Spleen (tissue), 11 donors: ENCODE data around the gene GRAMD2A. TPM values are rescaled to one million over a fixed set of nuclear protein-coding genes. Genes with fewer than 3 reads are reported as not detected.

Experiments
- DNase-seq: peaks from one replicate; pipeline ENCODE4 v3.0.0-alpha.2; 2020
- H3K27ac ChIP-seq, 8 donors: fragments of 200-600 bp; sonication (generic) in 7 of 8; 1 replicate in 4 of 8; 2 replicates in 4 of 8; pipeline versions ENCODE4 v1.5.0 to v1.8.0; 2016 to 2021; ENCODE audit warnings: inconsistent platforms in 4 of 8, mild to moderate bottlenecking in 4 of 8, moderate library complexity in 1 of 8
- H3K27me3 ChIP-seq, 7 donors: fragments of 200-600 bp; sonication (generic) in 6 of 7; replicated peaks in 1 of 7; 1 replicate in 4 of 7; 2 replicates in 3 of 7; pipeline versions ENCODE4 v1.5.0 to v1.8.0; 2016 to 2021; ENCODE audit warnings: inconsistent platforms in 3 of 7, mild to moderate bottlenecking in 1 of 7
- H3K36me3 ChIP-seq, 6 donors: fragments of 200-600 bp; sonication (generic) in 5 of 6; 1 replicate in 4 of 6; 2 replicates in 2 of 6; pipeline versions ENCODE4 v1.5.0 to v1.8.0; 2016 to 2021; ENCODE audit warnings: inconsistent platforms in 2 of 6
- H3K4me1 ChIP-seq, 6 donors: fragments of 200-600 bp; sonication (generic) in 5 of 6; 1 replicate in 3 of 6; 2 replicates in 3 of 6; pipeline versions ENCODE4 v1.5.0 to v1.8.0; 2016 to 2021; ENCODE audit warnings: inconsistent platforms in 3 of 6
- H3K4me3 ChIP-seq, 8 donors: fragments of 200-600 bp; sonication (generic) in 7 of 8; 1 replicate in 4 of 8; 2 replicates in 4 of 8; pipeline versions ENCODE4 v1.5.0 to v1.8.0; 2016 to 2021; ENCODE audit warnings: inconsistent platforms in 4 of 8, mild to moderate bottlenecking in 4 of 8, moderate library complexity in 2 of 8
- H3K9me3 ChIP-seq, 8 donors: fragments of 200-600 bp; sonication (generic) in 7 of 8; 1 replicate in 4 of 8; 2 replicates in 4 of 8; pipeline versions ENCODE4 v1.5.0 to v1.8.0; 2016 to 2021; ENCODE audit warnings: inconsistent platforms in 4 of 8
- POLR2A ChIP-seq, 3 donors: fragments of 450-650 bp; IDR thresholded peaks; one replicate each; pipeline ENCODE4 v1.5.1; 2017; ENCODE audit warnings: antibody characterized with exemption in 3 of 3, mild to moderate bottlenecking in 1 of 3
- POLR2AphosphoS5 ChIP-seq, 3 donors: sonication (generic); formaldehyde crosslinking; IDR thresholded peaks; one replicate each; pipeline ENCODE4 v1.5.1; 2017; ENCODE audit warnings: antibody characterized with exemption in 3 of 3
- WGBS, 5 donors: extraction: QIAGEN DNeasy Blood & Tissue Kit in 3 of 5; methylation state at CpG; one replicate each; pipeline versions ENCODE4 v1.1.5 to v1.1.7; 2013 to 2018; 5-methylcytosine and 5-hydroxymethylcytosine counted together
- intact Hi-C: fragments of 100-400 bp; cut with DNase I; formaldehyde crosslinking; loops from one replicate; pipeline ENCODE4 v1.15.0; 2023; ENCODE audit warnings: low total_unique reads
- polyA plus RNA-seq, 3 donors: library from polyadenylated mRNA; stranded (reverse); fragments of 200-250 nt; gene quantifications; one replicate each; pipeline ENCODE4 v1.2.1, GENCODE V29; 2013
- total RNA-seq, 7 donors: library from RNA; depleted of rRNA in 3 of 7; stranded (reverse); fragments of >200 nt in 3 of 7; fragmentation: NEBNext Ultra II Directional in 4 of 7; extraction: Animal tissue kit (Norgen Biotek cat#: 25700) in 4 of 7; gene quantifications; one replicate each; pipeline versions ENCODE4 v1.1.0 to v1.2.1, GENCODE V29; 2016 to 2021
- TF ChIP-seq, protein P1 (sequence below), 11 experiments: fragments of 200-600 bp in 7 of 11; fragments of 450-650 bp in 4 of 11; sonication (generic) in 4 of 11; IDR thresholded peaks in 8 of 11; conservative IDR thresholded peaks in 3 of 11; 1 replicate in 7 of 11; 2 replicates in 4 of 11; pipeline versions ENCODE4 v1.4.0 to v1.8.0; 2016 to 2021; ENCODE audit warnings: antibody characterized with exemption in 11 of 11, inconsistent platforms in 4 of 11, mild to moderate bottlenecking in 1 of 11
- donor health status: healthy with polysubstance abuse.
- donor health status: DM: no; HTN: no; CAD: no; lungs with moderate emphysema.
- donor health status: DM: no; HTN: no; CAD: no.
- donor health status: Bipolar disorder and iron deficiency.
- donor health status: healthy.
- donor health status: DM: no; HTN: no; CAD: no.
- donor health status: DM: yes; HTN: yes; CAD: no.

Gene GRAMD2A
- total and polyA plus RNA-seq, 10 donors = 0.03 to 0.34 (median 0.09) TPM; not detected in 6

DNA sequence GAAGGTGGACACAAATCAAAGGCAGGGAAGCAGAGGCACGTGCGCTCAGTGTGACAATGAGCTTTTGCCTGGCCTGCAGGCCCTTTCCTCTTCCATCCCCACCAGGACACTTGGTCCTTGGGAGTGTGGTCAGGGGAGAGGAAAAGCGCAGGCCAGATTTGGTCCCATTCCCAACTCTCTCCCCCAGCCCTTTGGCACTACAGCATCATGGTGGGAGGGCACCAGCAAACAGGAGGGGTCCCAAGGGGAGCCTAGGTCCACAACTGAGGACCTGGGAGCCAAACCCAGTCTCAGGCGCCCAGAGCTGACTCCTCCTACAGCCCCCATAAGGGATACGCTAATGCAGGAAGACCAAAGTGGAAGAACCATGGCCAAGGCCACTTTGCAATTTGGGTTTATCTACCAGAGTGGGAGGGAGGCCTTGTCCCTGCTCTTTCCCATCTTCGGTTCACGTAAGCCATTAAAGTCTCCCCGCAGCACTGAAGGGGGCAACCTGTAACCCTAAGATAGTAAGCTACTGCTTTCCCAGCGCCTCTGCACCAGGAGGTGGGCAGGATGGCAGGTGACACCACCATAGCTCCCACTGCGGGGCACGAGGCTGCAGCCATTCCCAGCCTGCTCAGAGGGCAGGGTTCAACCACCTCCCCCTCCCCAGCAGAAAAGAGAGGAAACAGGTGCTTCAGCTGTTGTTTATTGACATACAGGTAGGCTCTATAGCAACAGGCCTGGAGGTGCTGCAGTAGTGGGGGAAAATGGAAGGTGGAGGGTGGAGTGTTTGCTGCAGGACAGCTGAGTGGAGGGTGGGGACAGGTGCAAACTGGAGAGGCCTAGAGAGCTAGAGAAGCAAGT is 993 bp upstream of the GRAMD2A start:
- H3K4me1 ChIP-seq = peaks cover 0 to 72% (median 27%) of the 10 kb centered on the region in 6 donors
- WGBS, 5 donors = 72 to 90% (median 77%) methylated on average over 9 to 11 of the region's 11 CpGs
- DNase-seq = no peak
- H3K9me3 ChIP-seq = no peaks in the 10 kb centered on the region
- H3K4me3 ChIP-seq = no peak overlapping the region
- TF ChIP-seq, protein P1, sequence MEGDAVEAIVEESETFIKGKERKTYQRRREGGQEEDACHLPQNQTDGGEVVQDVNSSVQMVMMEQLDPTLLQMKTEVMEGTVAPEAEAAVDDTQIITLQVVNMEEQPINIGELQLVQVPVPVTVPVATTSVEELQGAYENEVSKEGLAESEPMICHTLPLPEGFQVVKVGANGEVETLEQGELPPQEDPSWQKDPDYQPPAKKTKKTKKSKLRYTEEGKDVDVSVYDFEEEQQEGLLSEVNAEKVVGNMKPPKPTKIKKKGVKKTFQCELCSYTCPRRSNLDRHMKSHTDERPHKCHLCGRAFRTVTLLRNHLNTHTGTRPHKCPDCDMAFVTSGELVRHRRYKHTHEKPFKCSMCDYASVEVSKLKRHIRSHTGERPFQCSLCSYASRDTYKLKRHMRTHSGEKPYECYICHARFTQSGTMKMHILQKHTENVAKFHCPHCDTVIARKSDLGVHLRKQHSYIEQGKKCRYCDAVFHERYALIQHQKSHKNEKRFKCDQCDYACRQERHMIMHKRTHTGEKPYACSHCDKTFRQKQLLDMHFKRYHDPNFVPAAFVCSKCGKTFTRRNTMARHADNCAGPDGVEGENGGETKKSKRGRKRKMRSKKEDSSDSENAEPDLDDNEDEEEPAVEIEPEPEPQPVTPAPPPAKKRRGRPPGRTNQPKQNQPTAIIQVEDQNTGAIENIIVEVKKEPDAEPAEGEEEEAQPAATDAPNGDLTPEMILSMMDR (IDR thresholded peaks at IDR 0.05 in 8 of 11, conservative IDR thresholded peaks at IDR 0.05 in 3 of 11) = no peak
- TF ChIP-seq POLR2AphosphoS5 (IDR thresholded peaks at IDR 0.05) (peak in 1 of 3 donors; percentile 50), POLR2A (IDR thresholded peaks at IDR 0.05) (no peak)
- intact Hi-C loops = no loop called here
- peaks cover 0 to 40% (median 16%) of the 10 kb centered on the region in 7 donors for H3K27me3 ChIP-seq
- peaks cover 14 to 58% (median 52%) of the 10 kb centered on the region in 6 donors for H3K36me3 ChIP-seq
- no peak overlapping the region for H3K27ac ChIP-seq

DNA sequence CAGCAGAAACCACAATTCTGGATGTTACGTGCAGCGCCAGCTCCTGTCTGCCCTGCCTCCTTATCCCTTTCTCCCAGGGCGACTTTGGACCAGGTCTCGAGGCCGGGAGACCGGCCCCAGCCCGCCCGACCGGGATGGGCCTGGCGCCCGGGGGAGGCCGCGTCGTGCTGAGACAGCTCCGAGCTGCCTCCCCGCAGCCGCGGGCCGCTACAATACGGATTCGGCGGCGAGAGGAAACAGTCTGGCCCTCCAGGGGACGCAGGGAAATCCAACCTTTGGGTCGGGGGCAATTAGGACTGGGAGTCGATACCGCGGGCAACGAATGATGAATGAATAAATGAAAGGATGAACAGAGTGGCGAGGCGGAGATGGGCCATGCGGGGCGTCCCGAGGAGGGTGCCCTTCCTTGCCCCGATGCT is 537 bp downstream of the GRAMD2A start:
- peak overlapping the region; percentile 7 to 68 (median 34) for H3K4me3 ChIP-seq
- no peaks in the 10 kb centered on the region for H3K9me3 ChIP-seq
- 7 to 24% (median 20%) methylated on average over 29 to 35 of the region's 35 CpGs for WGBS, 5 donors
- peaks cover 8 to 42% (median 37%) of the 10 kb centered on the region in 6 donors for H3K36me3 ChIP-seq
- intact Hi-C loops = no loop called here
- H3K4me1 ChIP-seq = peaks cover 0 to 64% (median 27%) of the 10 kb centered on the region in 6 donors
- no peak for DNase-seq
- H3K27me3 ChIP-seq = peaks cover 0 to 51% (median 16%) of the 10 kb centered on the region in 7 donors
- H3K27ac ChIP-seq = no peak overlapping the region
- no peak for TF ChIP-seq POLR2AphosphoS5 (IDR thresholded peaks at IDR 0.05)
- TF ChIP-seq, protein P1 (IDR thresholded peaks at IDR 0.05 in 8 of 11, conservative IDR thresholded peaks at IDR 0.05 in 3 of 11) = no peak
- TF ChIP-seq POLR2A (IDR thresholded peaks at IDR 0.05) = no peak

DNA sequence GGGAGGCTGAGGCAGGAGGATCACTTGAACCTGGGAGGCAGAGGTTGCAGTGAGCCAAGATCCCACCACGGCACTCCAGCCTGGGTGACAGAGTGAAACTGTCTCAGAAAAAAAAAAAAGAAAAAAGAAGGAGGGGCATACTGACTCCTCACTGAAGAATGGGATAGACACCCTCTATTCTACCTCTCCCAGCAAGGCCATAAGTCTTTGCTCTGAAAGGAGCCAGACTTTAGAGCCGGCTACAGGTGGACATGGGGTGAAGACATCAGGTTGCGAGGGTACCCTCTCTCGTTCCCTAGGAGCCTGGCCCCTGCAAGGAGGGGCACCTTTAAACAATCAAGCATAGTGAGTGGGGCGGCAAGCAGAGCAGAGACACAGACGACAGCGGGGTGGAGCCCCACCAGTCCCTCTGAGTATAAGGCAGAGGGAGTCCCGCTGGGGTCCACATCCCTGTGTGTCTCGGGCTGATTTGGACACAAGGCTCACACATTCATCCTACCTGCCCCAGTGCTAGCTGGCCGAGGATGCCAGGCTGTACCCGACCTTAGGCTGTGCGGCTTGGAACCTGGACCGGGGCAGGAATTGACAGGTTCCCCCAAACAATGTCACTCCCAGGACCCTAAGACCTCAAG is 1.1 kb downstream of the GRAMD2A start:
- intact Hi-C loops = no loop called here
- Histone ChIP-seq H3K36me3 (peaks cover 8 to 37% (median 32%) of the 10 kb centered on the region in 6 donors), H3K4me3 (peak overlapping the region in 2 of 8 donors; percentile 30 to 68), H3K9me3 (no peaks in the 10 kb centered on the region), H3K27ac (no peak overlapping the region), H3K27me3 (peaks cover 0 to 51% (median 16%) of the 10 kb centered on the region in 7 donors), H3K4me1 (peaks cover 0 to 59% (median 24%) of the 10 kb centered on the region in 6 donors)
- TF ChIP-seq, protein P1 (IDR thresholded peaks at IDR 0.05 in 8 of 11, conservative IDR thresholded peaks at IDR 0.05 in 3 of 11) = no peak
- TF ChIP-seq POLR2A (IDR thresholded peaks at IDR 0.05) = no peak
- TF ChIP-seq POLR2AphosphoS5 (IDR thresholded peaks at IDR 0.05) = no peak
- DNase-seq = peak; percentile 66
- WGBS, 5 donors = 71 to 94% (median 85%) methylated on average over 13 of the region's 13 CpGs
